ENCODE data around the gene ATRNL1.
"Not testable (repeated sequence)": the region's sequence is repeated elsewhere in the genome, so short reads cannot be mapped to it uniquely, and the experiment has no call there.

ATRNL1 gene

DNA sequence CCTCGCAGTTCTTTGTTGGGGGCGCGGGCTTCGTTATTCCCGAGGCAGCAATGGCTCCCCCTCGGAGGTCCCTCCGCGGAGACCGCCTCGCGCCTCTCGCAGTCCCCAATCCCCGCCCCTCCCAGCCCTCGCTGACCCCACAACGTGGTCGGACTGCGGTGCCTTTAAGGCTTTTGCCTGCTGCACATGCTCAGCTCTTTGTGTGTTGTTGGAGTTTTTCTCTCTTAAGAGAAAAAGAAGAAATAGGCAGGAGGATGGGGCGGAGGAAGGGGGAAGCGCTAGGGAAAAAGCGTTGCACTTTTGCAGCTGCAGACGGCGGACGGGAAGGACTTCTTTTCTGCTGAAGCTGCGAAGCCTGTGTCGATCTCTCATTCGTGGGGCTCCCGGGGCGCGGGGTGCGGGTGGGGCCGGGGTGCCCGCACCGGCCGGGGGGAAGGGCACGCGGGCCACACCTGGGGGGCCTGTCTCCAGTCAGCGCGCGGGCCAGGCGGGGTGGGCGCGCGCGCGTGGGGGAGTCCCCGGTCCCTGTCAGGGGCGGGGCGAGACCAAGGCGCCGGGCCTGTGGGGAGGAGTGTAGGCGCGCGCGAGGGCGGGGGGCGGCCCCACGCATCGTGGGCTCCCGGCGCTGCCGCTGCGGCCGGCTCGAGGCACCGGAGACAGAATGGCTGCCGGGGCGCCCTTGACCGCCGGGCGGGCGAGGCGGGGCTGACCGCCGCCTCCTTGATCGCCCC is 445 bp upstream of the ATRNL1 start:
- DNase-seq = peak in 1 of 2 donors; percentile 11

DNA sequence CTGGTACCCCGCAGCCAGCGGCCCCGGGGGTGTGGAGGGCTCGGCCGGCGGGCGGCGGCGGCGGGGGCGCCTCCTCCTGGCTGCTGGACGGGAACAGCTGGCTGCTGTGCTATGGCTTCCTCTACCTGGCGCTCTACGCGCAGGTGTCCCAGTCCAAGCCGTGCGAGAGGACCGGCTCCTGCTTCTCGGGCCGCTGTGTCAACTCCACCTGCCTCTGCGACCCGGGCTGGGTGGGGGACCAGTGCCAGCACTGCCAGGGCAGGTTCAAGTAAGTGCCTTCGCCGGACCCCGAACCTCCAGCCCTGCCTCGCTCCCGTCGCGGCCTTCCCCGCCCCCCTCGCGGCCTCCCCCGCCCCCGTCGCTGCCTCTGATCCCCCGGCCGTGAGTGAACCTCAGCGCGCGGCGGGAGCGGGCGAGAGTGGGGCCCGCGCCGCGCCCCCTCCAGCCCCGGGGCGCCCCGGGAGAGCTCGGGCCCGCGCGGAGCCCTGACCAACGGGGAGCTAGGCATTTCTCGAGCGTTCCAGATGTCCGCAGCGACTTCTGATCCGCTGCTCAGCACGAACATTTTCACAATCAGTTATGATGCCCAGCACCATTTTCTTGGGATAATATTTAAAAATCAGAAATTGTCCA is 727 bp downstream of the ATRNL1 start:
- peak in 1 of 2 donors; percentile 1 for DNase-seq

DNA sequence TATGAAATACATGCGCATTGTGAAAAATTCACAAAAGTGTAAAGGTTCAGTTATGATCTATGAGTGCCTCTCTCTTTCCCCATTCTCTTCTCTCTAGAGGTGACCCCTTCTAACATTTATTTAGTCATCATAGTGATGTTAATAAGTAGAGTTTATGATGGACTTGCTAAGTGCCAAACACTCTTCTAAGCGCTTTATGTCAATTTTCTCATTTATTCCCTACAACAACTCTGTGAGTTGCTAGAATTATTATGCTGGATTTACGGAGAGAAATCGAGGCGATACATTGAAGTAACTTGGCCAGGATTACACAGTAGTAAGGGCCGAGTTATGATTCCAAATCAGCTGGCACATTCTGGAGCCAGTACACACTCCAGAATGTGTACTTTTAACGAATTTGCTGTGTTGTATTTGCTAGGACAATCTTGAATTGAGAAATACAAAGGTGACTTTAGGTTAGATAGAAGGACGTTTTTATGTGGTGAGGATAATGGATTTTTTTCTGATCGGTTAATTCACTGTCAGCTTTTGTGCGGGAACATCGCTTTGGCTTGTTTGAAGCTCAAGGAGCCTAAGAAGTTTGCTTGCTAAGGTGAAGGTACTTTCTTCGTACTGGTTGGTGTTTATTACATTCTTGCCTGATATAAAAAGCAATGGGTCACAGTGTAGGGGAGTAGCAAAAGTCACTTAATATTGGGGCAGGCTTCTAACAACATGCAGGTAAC is 1.4 kb downstream of the ATRNL1 start:
- DNase-seq = no peak

DNA sequence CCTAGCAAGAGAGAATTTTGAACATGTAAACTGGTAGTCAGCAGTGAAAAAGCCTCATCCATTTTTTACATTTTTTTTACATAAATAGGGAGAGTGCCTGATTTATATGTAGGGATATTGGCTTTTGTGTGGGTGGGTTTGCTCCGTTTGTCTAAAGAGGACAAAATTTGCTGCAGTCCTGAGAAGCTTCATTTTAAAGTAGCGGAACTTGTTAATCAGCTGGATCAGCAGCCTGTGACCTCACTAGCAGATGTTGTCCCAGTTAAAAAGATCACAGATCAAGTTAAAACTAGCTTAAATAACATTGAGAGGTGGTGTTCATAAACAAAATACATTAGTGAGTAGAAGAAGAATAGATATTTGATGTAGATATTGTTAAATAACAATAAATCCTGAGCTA is 2.6 kb downstream of the ATRNL1 start:
- no peak for DNase-seq

DNA sequence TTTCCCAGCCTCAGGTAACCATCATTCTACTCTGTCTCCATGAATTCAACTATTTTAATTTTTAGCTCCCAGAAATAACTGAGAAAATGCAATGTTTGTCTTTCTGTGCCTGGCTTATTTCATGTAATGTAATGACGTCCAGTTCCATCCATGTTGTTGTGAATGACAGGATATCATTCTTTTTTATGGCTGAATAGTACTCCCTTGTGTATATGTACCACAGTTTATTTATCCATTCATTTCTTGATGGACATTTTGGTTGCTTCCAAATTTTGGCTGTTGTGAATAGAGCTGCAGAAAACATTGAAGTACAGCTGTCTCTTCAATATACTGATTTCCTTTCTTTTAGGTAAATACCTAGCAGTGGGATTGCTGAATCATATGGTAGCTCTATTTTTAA is 10.5 kb downstream of the ATRNL1 start:
- DNase-seq = no peak

DNA sequence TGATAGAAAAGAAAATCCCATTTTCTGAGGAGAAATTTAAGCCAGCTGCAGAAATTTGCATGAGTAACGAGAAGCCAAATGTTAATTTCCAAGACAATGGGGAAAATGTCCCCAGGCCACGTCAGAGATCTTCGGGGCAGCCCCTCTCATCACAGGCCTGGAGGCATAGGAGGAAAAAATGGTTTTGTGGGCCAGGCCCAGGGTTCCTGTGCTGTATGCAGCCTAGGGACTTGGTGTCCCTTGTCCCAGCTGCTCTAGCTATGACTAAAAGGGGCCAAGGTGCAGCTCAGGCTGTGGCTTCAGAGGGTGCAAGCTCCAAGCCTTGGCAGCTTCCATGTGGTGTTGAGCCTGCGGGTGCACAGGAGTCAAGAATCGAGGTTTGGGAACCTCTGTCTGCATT is 12.2 kb downstream of the ATRNL1 start:
- DNase-seq = not testable (repeated sequence)

DNA sequence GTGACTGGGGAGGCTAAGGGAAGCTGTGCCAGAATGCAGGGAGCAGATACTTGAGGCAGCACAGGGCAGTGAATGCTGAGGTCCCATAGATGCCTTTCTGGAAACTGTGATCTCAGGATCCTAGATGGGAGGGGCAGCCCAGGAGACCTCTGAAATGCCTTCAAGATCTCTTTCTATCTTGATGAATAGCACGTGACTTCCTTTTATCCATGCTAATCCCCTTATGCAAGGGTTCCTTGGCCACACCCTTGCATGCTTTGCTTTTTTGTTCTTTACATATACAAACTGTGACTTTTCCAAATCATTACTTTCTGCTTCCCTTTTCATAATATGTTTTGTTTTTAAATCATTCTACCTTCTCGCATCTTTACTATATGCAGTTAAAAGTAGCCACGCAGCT is 14.7 kb downstream of the ATRNL1 start:
- no peak for DNase-seq

DNA sequence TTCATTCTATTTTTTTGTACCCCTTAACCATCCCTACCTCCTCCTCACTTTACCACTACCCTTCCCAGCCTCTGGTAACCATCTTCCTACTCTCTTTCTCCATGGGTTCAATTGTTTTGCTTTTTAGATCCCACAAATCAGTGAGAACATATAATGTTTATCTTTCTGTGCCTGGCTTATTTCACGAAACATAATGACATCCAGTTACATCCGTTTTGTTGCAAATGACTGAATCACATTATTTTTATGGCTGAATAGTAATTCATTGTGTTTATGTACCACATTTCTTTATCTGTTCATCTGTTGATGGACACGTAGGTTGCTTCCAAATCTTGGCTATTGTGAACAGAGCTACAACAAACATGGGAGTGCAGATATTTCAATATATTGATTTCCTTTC is 24.1 kb downstream of the ATRNL1 start:
- no peak for DNase-seq

DNA sequence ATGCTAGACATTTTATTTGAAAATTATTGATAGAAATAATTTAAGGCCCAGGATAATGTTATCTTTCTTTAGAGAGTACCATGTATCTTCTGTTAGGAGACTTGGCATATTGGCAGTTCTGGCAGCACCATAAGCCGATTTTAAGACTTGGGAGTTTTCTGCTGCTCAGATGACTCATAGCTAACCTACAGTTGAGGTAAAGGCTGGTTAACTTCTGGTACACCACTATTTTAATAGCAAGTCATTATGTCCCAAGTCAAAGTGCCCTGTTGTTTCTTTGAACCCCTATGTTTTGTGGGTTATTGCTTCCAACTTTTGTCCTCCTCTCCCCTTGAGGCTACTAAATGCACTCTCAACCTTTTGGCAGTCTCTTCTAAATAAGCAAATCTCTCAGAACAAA is 25.2 kb downstream of the ATRNL1 start:
- no peak for DNase-seq

DNA sequence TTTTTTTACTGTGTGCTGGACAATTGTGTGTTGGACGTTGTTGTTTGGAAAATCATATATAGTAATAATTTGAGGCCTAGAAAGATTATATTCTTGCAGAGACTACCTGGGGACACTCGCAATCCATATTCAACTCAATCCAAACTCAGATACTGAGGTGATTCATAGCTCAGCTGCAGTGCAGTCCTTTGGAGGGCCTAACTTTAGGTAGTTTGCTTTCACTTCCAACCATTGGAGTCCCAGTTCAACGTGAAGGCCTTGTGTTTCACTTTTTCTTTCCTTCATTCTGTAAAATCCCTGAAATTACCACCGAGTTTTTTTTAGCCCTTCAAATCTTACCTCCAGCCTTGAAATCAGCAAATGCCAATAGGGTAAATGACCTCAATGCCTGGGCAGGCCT is 32.3 kb downstream of the ATRNL1 start:
- DNase-seq = no peak

DNA sequence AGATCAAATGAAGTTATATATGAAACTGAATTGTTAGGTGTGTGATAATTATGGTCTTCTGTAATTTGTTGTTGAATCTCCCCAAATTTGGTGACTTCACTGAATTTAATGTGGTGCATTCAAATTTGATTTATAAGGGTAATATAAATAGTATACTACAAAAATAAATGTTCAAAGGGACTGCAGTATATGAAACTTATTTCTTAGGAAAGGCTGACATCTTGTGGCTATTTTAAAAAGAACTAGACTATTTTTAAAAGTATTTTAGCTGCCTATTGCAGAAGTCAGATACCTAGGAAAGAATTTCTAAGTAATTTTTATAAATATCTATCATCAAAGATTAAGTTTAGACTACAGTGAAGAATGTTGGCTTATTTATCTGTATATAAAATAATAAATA is 36.6 kb downstream of the ATRNL1 start:
- DNase-seq = peak in 1 of 2 donors; percentile 15

DNA sequence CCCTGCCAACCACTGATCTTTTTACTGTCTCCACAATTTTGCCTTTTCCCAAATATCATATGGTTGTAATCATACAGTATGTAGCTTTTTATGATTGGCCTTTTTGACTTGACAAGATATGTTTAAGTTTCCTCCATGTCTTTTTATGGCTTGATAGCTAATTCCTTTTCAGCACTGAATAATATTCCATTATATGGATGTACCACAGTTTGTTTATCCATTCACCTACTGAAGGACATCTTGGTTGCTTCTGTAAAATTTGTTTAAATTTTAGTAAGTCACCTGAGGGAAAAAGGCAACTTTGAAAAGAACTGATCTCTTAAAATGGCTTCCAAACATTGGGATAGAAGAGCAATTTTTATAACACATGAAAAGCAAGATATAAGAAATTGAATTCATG is 43.5 kb downstream of the ATRNL1 start:
- DNase-seq = no peak

DNA sequence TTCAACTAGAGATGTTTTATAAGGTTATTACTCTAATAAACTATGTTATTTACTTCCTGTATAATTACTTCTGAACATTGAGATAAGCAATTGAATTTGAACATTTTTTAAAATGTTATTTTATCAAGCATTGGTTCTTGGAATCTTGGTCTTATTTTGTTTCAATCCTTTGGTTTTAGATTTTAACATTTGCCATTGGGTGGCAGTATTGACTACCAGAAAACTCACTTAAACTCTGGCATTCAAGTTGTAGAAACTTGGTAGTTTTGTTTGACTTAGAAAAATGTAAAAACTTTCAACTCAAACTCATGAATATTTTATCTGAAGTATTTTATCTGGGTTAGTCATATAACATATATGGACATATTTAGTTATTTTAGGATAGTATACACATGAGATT is 48.1 kb downstream of the ATRNL1 start:
- no peak for DNase-seq

DNA sequence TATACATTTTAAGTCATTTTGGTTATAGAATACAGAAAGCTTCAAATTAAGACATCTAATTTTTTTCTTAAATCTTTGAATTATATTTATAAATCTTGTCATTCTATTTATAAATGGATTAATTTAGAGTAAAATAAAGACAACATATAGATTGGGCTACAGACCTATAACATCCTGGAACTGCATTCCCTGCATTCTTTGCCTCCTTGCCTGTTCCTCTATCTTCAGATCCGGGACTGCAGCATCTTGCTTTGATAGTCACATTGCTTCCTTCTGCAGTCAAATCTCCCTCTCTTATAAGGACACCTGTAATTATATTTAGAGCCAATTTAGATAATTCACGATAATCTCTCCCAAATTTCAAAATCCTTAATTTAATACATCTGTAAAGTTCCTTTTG is 64.2 kb downstream of the ATRNL1 start:
- no peak for DNase-seq

DNA sequence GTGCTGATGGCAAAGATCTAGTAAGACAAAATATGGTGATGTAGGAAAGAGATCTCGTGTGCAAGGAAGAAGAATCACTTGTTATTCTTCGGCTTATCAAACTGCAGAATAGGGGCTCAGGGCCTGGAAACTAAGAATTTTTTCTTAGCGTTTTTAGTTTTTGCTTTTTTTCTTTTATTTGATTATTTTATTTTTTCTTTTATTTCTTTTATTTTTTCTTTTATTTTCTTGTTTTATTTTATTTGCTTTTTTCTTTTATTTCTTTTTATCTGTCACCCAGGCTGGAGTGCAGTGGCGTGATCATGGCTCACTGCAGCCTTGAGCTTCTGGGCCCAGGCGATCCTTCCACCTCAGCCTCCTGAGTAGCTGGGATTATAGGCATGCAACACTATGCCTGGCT is 70.0 kb downstream of the ATRNL1 start:
- DNase-seq = no peak

DNA sequence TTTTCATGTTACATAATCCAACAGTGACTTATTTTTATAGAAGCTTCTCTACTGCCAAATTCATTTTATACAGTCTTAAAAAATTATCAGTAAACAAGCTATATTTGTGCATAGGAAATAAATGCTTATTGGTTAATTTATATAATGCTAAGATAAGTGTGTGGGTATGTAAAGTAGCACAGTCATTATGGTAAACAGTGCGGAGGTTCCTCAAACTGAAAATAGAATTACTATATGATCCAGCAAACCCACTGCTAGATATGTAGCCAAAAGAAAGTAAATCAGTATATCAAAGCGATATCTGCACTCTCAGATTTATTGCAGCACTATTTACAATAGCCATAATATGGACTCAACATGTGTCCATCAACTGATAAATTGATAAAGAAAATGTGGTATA is 71.1 kb downstream of the ATRNL1 start:
- DNase-seq = no peak

DNA sequence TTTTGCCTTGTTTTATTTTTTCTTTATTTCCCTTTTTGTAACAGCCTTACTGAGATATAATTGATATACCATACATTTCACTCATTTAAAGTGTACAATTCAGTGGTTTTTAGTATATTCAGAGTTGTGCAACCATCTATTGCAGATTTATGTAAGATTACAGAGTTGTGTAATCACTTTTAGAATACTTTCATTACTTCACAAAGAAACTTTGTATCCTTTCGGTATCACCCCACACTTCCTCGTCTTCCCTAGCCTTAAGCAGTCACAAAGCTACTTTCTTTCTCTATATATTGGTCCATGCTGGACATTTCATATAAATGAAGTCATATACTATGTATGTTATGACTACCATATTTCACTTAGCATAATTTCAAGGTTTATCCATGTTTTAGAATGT is 74.6 kb downstream of the ATRNL1 start:
- DNase-seq = no peak

DNA sequence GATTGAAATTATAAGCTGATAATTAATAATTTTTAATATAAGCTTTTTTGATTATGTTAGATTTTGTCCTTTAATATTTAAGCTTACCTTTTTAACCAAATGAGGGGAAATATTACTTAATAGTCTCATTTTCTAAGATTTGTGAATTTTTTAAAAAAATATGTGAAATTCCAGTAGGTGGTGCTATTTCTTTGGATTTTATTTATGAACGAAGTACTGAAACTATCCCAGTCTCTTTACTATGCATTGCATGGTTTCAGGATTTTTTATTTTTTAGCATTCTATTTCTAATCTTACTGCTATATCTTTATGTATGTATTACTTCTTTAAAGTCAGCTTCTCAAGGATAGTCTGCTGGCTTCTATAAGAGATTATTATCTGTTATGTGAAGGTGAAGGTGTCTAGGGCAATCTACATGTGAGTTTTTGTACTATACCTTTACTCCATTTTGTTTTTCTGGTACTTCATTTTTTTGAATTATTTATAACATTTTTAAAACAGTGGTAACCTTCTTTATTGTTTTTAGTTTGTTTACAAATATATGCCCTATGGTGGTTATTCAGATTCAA is 78.3 kb downstream of the ATRNL1 start:
- no peak for DNase-seq

DNA sequence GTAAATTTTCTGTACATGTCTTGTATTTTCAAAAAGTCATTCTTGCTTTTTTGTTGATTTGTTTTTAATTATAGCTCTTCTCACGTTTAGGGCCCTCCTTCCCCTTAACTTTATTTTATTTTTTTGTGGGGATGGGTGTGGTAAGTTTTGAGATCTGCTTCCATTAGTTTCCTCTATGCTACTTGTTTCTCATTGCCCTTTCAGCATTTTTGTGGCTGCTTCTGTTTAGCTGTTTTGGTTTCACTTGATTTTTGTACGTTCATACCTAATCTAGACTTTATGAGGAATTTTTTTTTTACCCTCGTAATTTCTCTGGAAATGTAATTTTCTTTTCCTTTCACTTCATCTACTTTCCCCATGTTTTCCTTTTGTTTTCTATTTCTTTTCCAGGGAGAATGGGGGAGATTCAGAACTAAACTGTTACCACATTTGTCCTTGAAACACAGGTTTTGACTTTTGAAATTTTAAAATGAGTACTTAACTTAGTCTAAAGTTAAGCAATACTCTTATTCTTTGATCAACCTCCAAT is 80.8 kb downstream of the ATRNL1 start:
- DNase-seq = no peak

DNA sequence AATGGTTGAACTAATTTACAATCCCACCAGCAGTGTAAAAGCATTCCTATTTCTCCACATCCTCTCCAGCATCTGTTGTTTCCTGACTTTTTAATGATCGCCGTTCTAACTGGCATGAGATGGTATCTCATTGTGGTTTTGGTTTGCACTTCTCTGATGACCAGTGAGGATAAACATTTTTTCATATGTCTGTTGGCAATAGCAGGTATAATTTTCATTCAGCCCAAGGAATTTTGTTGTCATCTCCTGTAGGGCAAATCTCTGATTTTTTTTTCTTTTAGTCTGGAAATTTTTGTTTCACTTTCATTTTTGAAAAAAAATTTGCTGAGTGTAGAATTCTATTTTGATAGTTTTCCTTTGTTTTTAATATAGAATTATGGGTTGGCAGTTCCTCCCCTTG is 114.1 kb downstream of the ATRNL1 start:
- not testable (repeated sequence) for DNase-seq

DNA sequence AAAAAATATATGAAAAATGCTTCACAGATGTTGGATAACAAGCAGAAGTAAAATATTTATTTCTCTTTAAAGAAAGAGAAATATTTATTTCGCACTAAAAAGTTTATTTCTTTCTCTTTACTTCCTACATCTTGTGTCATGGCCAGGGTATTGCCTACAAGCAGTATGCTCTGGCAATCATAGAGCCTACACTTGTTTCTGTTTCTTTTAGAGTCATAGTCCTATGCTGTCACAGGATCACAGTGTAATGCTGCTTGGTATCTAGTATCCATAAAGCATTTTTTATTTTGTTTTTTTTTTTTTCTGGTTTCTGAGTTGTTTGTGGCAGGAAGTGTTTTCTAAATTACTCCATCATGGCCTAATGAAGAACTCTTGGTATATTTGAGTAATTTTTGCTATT is 116.0 kb downstream of the ATRNL1 start:
- DNase-seq = no peak

DNA sequence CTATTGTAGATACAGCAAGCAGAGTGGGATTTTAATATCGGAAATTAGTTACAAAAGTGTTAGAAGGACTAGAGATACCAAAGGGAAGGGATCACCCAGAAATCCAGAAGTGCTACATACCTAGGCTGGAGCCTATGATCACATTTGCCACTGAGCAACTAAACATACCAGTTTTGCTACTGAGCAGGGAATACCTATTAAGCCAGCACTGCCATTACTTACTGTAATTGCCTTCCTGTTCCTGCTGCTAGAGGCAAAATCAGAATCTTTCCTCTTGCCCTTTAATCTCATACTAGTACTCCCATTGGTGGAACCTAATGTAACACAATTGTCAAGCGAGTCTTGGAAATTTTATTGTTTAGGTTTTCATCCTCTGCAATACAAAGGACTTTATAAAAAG is 121.7 kb downstream of the ATRNL1 start:
- no peak for DNase-seq

DNA sequence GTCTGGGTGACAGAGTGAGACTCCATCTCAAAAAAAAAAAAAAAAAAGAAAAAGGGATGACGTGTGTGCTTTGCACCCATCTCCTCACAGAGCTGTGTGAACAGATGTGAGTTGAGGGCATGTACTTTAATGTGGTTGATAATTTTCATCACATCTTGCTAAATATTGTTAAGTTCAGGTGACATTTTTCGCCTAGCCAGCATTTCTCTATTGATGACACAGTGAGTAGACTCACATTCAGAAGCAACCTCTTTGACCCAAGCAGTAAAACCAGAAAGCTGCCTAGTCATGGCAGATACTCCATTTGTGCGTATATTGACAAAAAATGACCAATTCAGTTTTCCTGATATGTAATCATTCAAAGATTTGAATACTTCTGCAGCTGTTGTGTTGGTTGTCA is 126.0 kb downstream of the ATRNL1 start:
- DNase-seq = no peak

DNA sequence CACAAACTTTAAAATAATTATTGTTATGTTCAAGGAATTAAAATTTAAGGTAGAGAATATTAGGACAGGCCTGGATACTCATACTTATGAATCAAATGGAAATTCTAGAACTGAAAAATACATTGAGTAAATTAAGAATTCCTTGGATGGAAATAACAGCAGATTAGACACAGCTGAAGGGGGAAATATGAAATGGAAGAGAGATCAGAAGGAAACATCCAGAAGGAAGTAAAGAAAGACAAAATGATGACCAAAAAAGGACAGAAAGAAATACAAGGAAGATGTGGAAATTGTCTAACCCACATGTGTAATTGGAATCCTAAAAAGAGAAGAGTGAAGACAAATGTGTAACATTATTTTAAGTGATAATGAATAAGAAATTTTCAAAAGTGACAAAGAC is 128.9 kb downstream of the ATRNL1 start:
- DNase-seq = no peak

Measured in CD4-positive, alpha-beta T cell treated with Interferon alpha-2 for 1 hour (primary cell).